Tongue (tissue), 2 donors: ENCODE results near the gene SPATA18. TPM values are rescaled to one million over a fixed set of nuclear protein-coding genes. Genes with fewer than 3 reads are reported as not detected.

Experiments
- DNase-seq: peaks from one replicate; pipeline ENCODE4 v3.0.0-alpha.2; 2015
- total RNA-seq: library from RNA; depleted of rRNA; stranded (reverse); fragments of >200 nt; gene quantifications from one replicate; pipeline ENCODE4 v1.2.3, GENCODE V29; 2014

SPATA18 gene
- 3.6 TPM for total RNA-seq

- peak; percentile 46 for DNase-seq
These were observed at the start of gene SPATA18 for GRCh38 chr4:52051213-52051614. Gene SPATA18, plus strand, starts transcription at chr4:52051304. Its CDS starts 401 bp downstream, at chr4:52051705.

- no peak for DNase-seq
These were observed 49.5 kb upstream of the SPATA18 start for GRCh38 chr4:52001616-52002015.

GRCh38 chr4:52004414-52004813 lies 46.7 kb upstream of the SPATA18 start:
- no peak for DNase-seq

GRCh38 chr4:52005604-52006273 lies 45.4 kb upstream of the SPATA18 start:
- DNase-seq, result no peak

- DNase-seq, result no peak
These were observed 44.2 kb upstream of the SPATA18 start for GRCh38 chr4:52006887-52007286.

GRCh38 chr4:52010986-52011385 lies 40.1 kb upstream of the SPATA18 start:
- no peak for DNase-seq

GRCh38 chr4:52012651-52013050 lies 38.5 kb upstream of the SPATA18 start:
- no peak for DNase-seq

- no peak for DNase-seq
These were observed 36.2 kb upstream of the SPATA18 start for GRCh38 chr4:52014903-52015302.

GRCh38 chr4:52015366-52015765 lies 35.7 kb upstream of the SPATA18 start:
- peak; percentile 17 for DNase-seq

GRCh38 chr4:52016981-52017380 lies 34.1 kb upstream of the SPATA18 start:
- DNase-seq, result no peak

- DNase-seq, result no peak
These were observed 33.3 kb upstream of the SPATA18 start for GRCh38 chr4:52017814-52018213.

GRCh38 chr4:52019936-52020657 lies 31.0 kb upstream of the SPATA18 start, which contains the start of gene LRRC66:
Gene LRRC66, minus strand, starts transcription at chr4:52020363. Its CDS starts 2,750 bp downstream, at chr4:52017613.
- DNase-seq, result no peak

GRCh38 chr4:52028970-52029369 lies 22.1 kb upstream of the SPATA18 start:
- no peak for DNase-seq

GRCh38 chr4:52032005-52032404 lies 19.1 kb upstream of the SPATA18 start:
- no peak for DNase-seq

GRCh38 chr4:52035190-52035589 lies 15.9 kb upstream of the SPATA18 start:
- DNase-seq, result no peak

- DNase-seq, result peak; percentile 47
These were observed 14.1 kb upstream of the SPATA18 start for GRCh38 chr4:52036886-52037530.

- DNase-seq, result peak; percentile 92
These were observed 13.4 kb upstream of the SPATA18 start for GRCh38 chr4:52037689-52038102.

- peak; percentile 88 for DNase-seq
These were observed 12.8 kb upstream of the SPATA18 start, which contains the start of gene SGCB for GRCh38 chr4:52038103-52038912. Gene SGCB, minus strand, starts transcription at chr4:52038299. Its CDS starts 40 bp downstream, at chr4:52038259.

- no peak for DNase-seq
These were observed 6.1 kb upstream of the SPATA18 start for GRCh38 chr4:52045028-52045427.

- DNase-seq, result no peak
These were observed 1.8 kb upstream of the SPATA18 start for GRCh38 chr4:52049266-52049665.

GRCh38 chr4:52051615-52052474 lies 741 bp downstream of the SPATA18 start:
- peak; percentile 82 for DNase-seq
